Jurkat, Clone E6-1 (cell line): ENCODE data around the gene CPAMD8. TPM values are rescaled to one million over a fixed set of nuclear protein-coding genes. Genes with fewer than 3 reads are reported as not detected.

Source experiments
- DNase-seq: peaks from one replicate; pipeline ENCODE4 v3.0.0-alpha.2; 2011; ENCODE audit warnings: low read depth, low spot score
- H3K4me3 ChIP-seq: 2 replicates; pipeline ENCODE4 v1.5.1; 2011; ENCODE audit warnings: mild to moderate bottlenecking, low read length, control low read depth, moderate library complexity
- polyA plus RNA-seq: library from polyadenylated mRNA; unstranded; fragments of >200 nt; gene quantifications from one replicate; pipeline ENCODE4 v1.2.1, GENCODE V29; 2012; ENCODE audit warnings: missing spikeins; ENCODE audit not compliant: insufficient read length, insufficient read depth

CPAMD8 gene
- not detected for polyA plus RNA-seq

DNA sequence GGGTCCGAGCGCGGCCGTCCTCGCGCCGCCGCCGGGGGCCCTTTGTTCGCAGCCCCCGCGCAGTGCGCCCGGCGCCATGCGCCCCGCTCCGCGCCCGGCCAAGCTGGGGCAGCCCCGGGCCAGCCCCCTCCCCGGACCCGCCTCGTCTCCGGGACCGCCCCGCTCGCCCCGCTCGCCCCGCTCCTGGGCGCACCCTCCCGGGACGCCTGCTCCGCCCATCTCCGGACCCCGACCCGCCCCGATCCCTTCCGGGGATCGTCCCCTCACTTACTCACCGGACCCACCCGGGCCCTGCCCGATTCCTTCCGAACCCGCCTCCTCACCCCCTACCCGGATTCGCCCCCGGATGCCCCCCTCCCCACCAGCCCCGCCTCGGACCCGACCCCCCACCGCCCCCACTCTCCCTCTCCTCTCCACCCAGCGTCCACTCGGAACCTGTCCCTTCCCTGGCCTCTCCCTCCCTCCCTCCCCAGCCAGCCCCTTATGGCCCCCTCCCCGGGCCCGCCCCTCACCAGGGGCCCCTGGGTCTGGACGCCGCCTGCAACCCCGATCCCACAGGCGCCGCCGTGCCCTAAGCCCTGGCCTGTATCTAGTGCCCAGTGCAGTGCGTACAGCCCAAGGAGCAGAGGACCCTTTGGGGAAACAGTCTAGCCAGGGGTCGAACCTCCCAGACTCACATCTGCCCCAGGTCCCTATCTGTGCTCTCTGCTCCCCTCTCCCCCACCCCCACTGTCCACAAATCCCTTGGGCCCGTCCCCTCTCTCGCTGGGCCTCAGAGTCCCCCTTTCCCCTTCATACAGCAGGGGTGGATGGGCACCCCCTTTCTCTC, at the start of gene CPAMD8:
CPAMD8 (minus strand) TSS at position 105 of the 829 bp plus-strand sequence. CDS start 168 bp downstream, outside the sequence.
- no peak for DNase-seq
- no peak within 1 kb of the TSS for H3K4me3 ChIP-seq

DNA sequence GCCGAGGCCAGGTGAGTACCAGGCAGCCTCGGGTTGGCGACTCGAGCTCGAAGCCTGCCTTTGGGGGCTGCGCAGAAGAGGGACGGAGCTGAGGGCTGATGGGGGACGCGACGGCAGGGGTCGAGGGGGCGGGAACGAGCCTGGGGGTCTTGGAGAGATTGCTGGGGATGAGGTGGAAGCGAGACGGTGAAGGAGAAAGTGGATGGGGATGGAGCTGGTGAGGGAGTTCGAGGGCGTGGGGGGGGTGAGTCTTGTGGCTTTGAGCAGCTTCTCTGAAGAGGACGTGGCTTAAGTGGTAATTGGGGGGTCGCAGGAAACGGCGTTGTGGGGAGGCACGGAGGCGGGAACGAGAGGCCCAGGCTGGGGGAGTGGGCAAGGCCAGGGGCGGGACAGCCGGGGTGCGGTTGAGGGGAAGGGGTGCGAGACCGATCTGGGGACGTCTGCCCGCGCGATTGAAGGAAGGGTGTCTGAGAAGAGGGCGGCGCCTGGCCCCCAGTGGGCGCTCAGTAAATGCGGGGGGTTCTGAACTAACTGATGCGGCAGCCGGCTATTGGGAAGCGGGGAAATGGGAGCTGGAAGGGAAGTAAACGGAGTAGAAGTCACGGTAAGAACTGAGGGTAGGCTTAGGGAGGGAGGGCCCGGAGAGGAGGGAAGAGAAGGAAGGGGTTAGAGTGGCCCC, 49.4 kb upstream of the CPAMD8 start:
- peak; percentile 37 for DNase-seq
- peak overlapping the region; percentile 86 for H3K4me3 ChIP-seq

DNA sequence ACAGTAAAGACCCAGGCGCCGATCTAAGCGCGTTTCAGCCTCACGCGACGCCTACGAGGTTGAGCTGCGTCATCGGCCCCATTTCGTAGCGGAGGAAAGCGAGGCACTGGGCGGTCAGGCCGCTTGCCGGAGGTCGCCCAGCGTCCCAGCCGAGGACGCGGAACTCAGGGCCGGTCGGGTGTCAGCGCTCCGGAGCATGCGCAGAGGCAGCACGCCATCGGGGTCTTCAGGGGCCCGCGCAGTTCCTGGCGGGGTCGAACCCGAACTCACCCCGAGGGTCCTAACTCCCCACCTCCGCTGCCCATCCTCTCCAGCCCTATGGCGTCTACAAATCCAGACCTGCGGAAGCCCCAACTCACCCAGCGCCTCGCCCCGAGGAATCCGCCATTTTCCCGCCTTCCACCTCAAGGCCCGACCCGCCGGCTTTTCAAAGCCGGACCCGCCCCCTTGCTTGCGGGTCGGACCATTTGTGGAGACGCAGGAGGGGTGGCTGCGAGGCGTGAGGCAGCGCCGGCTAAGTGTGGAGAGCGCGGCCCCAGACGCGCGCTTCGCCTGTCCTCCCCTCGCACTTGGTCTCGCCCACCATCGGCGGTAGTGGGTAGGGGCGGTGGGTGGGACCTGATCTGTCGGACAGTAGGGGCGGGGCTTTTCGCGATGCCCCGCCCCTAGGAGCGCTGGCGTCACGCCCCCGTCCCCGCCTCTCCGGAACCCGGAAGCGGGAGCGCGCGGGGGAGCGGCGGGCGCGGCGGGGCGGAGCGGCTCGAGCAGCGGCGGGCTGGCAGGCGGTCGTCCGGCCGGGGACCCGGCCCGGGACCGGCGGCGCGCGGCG, 48.6 kb upstream of the CPAMD8 start, which contains the start of the genes HAUS8 and MYO9B:
HAUS8 (minus strand) TSS at position 418 of the 829 bp plus-strand sequence; CDS start at position 388, 30 bp downstream.
MYO9B (plus strand) TSS at position 743 of the 829 bp plus-strand sequence. CDS start 25,941 bp downstream, outside the sequence.
- peak; percentile 98 for DNase-seq
- H3K4me3 ChIP-seq: peak within 1 kb of the TSS; percentile 86

- no peak for DNase-seq
- H3K4me3 ChIP-seq: peak overlapping the region; percentile 69
Observed at GRCh38 chr19:17074634-17075034, 48.0 kb upstream of the CPAMD8 start.

DNA sequence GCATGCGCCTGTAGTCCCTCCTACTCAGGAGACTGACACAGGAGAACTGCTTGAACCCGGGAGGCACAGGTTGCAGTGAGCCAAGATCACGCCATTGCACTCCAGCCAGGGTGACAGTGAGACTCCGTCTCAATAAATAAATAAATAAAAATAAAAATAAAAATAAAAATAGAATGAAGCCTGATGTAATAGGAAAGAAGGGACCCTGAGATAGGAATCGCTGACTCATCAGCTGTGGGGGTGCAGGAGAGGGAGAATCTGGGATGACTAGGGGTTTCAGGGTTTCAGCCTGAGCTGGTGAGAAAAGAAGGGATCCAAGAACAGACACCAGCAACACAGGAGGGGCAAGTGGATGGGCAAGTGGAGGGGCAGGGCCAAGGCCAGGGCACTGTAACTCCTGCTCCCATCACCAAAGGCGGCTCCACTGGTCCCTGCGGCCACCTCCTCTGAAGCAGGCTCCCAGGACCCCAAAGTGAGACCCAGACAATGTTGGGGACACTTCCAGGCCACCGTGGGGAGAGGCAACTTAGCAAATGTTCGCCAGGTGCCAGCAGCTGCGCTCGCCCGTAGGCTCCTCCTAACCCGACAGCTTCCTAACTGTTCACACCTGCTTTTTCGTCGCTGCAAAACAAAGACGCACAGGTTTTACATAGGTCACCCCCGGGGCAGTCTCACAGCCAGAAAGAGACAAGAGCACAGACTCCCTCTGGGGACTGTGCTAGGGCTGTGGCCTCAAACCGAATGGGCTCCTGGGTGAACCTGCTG, 47.4 kb upstream of the CPAMD8 start:
- no peak for DNase-seq
- peak overlapping the region; percentile 69 for H3K4me3 ChIP-seq

DNA sequence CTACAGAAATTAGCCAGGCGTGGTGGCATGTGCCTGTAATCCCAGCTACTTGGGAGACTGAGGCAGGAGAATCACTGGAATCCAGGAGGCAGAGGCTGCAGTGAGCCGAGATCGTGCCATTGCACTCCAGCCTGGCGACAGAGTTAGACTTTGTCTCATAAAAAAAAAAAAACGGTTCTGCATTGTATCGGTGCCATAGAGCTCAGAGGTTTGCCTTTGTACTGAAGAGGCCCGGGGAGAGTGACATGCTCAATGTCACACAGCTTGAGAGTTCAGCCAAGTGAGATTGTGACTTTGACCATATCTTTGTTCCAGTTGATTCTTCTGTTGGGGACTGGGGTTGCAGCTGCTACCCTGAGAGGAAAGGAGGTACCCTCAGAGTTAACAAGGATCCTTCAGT, 44.3 kb upstream of the CPAMD8 start:
- no peak overlapping the region for H3K4me3 ChIP-seq
- DNase-seq: no peak

- no peak for DNase-seq
Observed at GRCh38 chr19:17070421-17070820, 43.8 kb upstream of the CPAMD8 start.

DNA sequence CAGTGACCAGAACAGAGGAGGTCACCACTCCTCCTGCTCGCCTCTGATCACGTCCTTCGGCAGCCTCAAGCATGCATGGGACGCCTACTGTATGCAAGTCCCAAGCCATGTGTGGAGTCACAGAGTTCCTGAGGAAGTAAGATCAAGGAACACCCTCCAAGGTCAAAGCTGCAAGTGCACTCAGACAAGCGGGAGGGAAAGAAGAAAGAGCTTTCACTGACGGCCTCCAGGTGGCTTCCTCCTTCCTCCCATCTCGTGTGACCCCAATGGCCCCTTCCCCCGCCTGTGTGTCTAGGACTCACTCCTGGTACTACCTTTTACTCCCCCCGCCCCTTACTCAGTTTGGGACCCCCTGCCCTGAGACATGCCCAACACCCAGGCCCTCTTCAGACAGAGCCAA, 42.6 kb upstream of the CPAMD8 start:
- no peak for DNase-seq
- no peak overlapping the region for H3K4me3 ChIP-seq

More at GRCh38 chr19:17070421-17070820, 43.8 kb upstream of the CPAMD8 start:
- H3K4me3 ChIP-seq: no peak overlapping the region

DNA sequence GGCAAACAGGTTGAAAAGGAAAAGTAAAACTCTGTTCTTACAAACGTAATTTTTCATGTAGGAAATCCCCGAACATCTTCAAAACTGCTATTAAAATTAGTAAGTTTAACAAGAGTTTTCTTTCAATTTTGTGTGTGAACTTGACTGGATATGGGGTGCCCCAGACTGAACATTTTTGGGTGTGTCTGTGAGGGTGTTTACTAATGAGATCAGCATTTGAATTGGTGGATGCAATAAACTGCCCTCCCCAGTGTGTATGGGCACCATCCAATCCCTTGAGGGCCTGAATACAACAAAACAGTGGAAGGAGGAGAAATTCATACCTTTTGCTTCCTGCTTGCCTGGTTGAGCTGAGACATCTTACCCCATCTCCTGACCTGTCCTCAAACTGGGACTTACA, 36.8 kb upstream of the CPAMD8 start:
- no peak for DNase-seq

DNA sequence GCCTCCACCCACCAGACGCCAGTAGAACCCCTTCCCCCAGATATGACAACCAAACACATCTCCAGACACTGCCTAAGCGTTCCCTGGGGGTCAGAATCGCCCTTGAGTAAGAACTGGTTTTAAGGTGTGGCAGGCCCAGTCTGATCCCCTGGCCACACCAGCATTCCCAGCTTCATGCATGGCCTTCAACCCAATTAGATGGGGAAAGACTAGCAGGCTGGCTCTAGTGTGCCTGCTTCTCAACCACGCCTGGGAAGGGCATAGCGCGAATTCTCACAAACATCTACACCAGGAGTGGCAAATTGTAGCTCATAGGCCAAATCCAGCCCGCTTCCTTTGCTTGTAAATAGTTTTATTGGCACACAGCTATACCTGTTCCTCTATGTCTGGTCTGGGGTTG, 35.1 kb upstream of the CPAMD8 start:
- no peak overlapping the region for H3K4me3 ChIP-seq
- DNase-seq: no peak

More for the DNA sequence above, 36.8 kb upstream of the CPAMD8 start:
- no peak overlapping the region for H3K4me3 ChIP-seq

DNA sequence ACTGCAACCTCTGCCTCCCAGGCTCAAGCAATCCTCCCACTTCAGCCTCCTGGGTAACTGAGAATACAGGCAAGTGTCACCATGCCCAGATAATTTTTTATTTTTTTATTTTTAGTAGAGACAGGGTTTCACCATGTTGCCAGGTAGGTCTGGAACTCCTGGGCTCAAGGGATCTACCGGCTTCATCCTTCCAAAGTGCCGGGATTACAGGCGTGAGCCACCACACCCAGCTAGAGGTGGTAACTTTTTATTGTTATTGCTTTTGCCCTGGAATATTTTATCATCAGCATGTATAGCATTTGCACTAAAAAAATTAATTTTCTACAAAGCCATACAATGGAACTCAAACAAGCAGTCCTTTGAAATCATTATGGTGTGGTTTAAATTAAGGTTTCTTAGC, 34.6 kb upstream of the CPAMD8 start:
- DNase-seq: no peak
- no peak overlapping the region for H3K4me3 ChIP-seq

GRCh38 chr19:17060802-17061201, 34.2 kb upstream of the CPAMD8 start:
- H3K4me3 ChIP-seq: no peak overlapping the region
- no peak for DNase-seq

DNA sequence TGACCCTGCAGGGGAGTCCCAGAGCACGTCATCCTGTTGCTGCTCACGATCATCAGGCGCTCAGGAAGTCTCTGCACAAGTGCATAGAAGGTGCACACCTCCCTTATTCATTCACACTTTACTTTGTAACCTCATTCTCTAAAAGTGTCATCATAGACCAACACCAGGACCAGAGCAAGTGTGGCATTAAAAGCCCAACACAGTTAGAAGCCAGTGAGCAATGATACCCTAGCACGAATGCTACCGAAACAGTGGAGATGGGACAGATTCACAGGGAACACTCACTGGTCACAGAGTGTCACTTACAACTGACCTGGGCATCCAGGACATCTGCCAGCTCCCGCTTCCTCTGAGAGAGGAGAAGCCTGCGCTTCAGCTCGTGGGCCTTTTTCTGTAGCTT, 31.6 kb upstream of the CPAMD8 start:
- DNase-seq: no peak
- H3K4me3 ChIP-seq: no peak overlapping the region

DNA sequence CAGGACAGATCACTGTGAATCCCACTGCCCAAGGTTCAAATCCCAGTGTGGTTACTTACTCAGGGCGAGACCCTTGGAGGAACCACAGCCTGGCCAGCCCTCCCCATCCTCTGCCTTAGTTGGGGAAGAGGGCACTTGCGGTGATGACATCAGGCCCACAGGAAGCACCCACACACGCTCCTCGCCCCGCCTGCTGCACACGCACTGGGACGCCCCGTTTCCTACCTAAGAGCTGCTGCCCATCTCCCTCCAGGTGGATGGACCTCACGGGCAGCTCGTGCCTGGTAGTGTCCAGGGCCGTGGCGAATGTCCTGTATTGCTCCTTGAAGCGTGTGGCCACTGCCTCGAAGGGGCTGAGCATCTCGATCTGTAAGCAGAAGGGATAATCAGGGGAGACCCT, 29.0 kb upstream of the CPAMD8 start:
- no peak overlapping the region for H3K4me3 ChIP-seq
- DNase-seq: no peak

DNA sequence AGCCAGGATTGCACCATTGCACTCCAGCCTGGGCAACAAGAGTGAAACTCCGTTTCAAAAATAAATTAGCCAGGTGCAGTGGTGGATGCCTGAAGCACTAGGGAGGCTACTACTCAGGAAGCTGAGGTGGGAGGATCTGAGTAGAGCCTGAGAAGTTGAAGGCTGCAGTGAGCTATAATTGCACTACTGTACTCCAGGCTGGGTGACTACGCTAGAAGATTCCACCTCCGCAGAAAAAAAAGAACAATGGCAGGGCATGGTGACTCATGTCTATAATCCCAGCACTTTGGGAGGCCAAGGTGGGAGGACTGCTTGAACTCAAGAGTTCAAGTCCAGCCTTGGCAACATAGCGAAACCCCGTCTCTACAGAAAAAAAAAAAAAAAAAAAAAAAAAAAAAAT, 28.1 kb upstream of the CPAMD8 start:
- no peak for DNase-seq
- H3K4me3 ChIP-seq: no peak overlapping the region

- no peak for DNase-seq
- no peak overlapping the region for H3K4me3 ChIP-seq
Observed at GRCh38 chr19:17052439-17052838, 25.8 kb upstream of the CPAMD8 start.

DNA sequence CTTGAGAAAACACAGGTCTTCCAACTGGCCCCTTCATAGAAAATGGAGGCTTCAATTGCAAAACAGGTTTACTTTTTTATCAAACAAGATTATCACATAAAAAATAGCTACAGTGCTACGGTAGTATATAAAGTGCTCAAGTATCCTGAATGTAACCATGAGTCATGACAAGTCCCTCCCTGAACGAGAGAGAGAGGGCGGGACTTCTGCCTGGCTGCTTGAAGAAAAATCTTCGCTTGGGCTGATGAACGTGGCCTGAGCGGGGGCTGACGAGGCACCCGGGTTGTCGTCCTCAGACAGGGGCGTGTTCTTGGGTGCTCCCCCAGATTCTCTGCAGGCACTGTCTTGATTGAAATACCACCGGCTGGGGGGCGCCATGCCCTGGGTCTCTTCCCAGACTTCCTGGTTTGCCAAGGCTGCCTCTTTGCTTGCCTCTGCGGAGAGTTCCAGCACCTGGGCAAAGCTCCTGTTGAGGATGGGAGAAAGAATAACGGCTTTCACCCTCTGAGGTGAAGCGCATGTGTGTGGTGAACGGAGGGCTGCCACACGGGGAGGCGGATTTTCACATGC, 23.2 kb upstream of the CPAMD8 start:
- no peak for DNase-seq
- H3K4me3 ChIP-seq: no peak overlapping the region

GRCh38 chr19:17048885-17049453, 22.4 kb upstream of the CPAMD8 start:
- no peak for DNase-seq
- no peak overlapping the region for H3K4me3 ChIP-seq
